Gastroesophageal sphincter (tissue), 4 donors: ENCODE results near the gene OR2A42. TPM values are rescaled to one million over a fixed set of nuclear protein-coding genes. Genes with fewer than 3 reads are reported as not detected.
"Not testable (repeated sequence)": the region's sequence is repeated elsewhere in the genome, so short reads cannot be mapped to it uniquely, and the experiment has no call there.

Source experiments
- ATAC-seq: fragments of 150-250 bp; one replicate; pipeline ENCODE4 v1.9.1; 2016; ENCODE audit warnings: mild to moderate bottlenecking, moderate library complexity
- H3K27ac ChIP-seq, 4 donors: fragments of 200-600 bp; sonication (generic) in 3 of 4; 1 replicate in 3 of 4; 2 replicates in 1 of 4; pipeline ENCODE4 v1.5.1; 2016 to 2019
- H3K27me3 ChIP-seq: fragments of 200-600 bp; sonication (generic); one replicate; pipeline ENCODE4 v1.5.1; 2019
- H3K36me3 ChIP-seq, 2 donors: fragments of 200-600 bp; sonication (generic); one replicate each; pipeline ENCODE4 v1.5.1; 2019; ENCODE audit warnings: control low read depth in 1 of 2
- H3K4me1 ChIP-seq, 3 donors: fragments of 200-600 bp; sonication (generic); 1 replicate in 2 of 3; 2 replicates in 1 of 3; pipeline ENCODE4 v1.5.1; 2016 to 2019; ENCODE audit warnings: control low read depth in 2 of 3
- H3K4me3 ChIP-seq, 2 donors: fragments of 200-600 bp; sonication (generic); one replicate each; pipeline ENCODE4 v1.5.1; 2019; ENCODE audit warnings: mild to moderate bottlenecking in 1 of 2, moderate library complexity in 1 of 2
- H3K9me3 ChIP-seq, 3 donors: fragments of 200-600 bp; sonication (generic); one replicate each; pipeline ENCODE4 v1.5.1; 2017 to 2019; ENCODE audit warnings: control low read depth in 2 of 3
- WGBS, 2 donors: methylation state at CpG; one replicate each; pipeline ENCODE4 v1.1.5; 2018; ENCODE audit warnings: low coverage in 1 of 2; 5-methylcytosine and 5-hydroxymethylcytosine counted together
- total RNA-seq, 4 donors: library from RNA; depleted of rRNA; stranded (reverse); fragments of >200 nt; gene quantifications; one replicate each; pipeline ENCODE4 v1.1.0, GENCODE V29; 2016

OR2A42 gene, protein sequence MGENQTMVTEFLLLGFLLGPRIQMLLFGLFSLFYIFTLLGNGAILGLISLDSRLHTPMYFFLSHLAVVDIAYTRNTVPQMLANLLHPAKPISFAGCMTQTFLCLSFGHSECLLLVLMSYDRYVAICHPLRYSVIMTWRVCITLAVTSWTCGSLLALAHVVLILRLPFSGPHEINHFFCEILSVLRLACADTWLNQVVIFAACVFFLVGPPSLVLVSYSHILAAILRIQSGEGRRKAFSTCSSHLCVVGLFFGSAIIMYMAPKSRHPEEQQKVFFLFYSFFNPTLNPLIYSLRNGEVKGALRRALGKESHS
- total RNA-seq = under 1 TPM in 2 of 4 donors, not detected in 2; 0.16 to 0.39 TPM

DNA sequence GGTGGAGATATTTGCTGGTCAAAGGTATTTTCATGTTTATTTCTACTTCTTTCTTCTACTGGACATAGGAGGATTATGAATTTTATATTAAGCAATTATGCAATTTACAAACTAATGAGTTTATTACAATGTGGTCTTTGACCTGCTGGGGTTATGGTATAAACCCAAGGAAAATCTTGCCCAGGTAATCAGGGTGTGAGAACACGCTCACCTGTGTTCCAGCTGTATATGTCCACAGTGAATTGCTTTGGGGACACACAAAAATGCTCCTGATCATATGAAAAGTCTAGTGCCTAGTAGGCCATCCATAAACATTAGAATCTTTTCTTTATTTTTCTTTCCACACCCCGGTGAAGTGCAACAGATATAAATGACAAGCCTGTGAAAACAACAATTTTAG, at the start of gene OR2A42:
Gene OR2A42, minus strand, starts transcription at position 241 of the 400 bp plus-strand sequence. CDS start 6,762 bp downstream, outside the sequence.
- H3K4me1 ChIP-seq, ATAC-seq, H3K9me3 ChIP-seq, H3K36me3 ChIP-seq, H3K4me3 ChIP-seq, H3K27ac ChIP-seq, H3K27me3 ChIP-seq: not testable (repeated sequence)
- 80% methylated on average over 1 of the region's 2 CpGs; no CpG with 5 or more reads in 1 of the 2 donors for WGBS, 2 donors

DNA sequence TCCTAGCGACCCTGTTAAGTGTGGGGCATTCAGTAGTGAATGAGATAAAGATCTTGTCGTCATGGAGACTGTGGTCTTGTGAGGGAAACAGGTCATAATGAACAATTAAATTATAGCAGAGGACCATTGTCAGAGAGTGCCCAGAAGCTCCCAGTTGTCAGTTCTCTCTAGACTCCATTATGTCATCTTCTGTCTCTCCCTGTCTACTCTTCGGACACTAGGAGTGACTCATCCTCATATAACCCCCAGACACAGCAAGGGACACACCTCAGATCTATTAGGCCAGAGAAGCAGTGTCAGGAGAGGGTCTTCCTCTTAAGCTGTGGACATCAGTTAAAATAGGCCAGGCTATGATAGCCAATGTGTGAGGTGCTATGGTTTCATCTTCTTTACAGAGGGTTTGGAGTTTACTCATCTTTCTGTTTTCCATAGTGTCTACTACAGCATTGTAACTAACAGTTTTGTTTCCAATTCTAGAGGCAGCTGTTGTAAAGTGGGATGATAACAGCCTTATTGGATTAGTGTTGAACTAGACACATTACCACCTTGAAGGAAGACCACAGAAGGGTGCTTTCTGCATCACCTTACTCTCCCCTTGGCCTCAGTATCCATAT, 47.9 kb upstream of the OR2A42 start:
- no CpG with 5 or more reads among the region's 3 CpGs for WGBS, 2 donors
- not testable (repeated sequence) for H3K4me1 ChIP-seq, H3K27me3 ChIP-seq, H3K4me3 ChIP-seq, H3K27ac ChIP-seq, H3K9me3 ChIP-seq, H3K36me3 ChIP-seq, ATAC-seq

DNA sequence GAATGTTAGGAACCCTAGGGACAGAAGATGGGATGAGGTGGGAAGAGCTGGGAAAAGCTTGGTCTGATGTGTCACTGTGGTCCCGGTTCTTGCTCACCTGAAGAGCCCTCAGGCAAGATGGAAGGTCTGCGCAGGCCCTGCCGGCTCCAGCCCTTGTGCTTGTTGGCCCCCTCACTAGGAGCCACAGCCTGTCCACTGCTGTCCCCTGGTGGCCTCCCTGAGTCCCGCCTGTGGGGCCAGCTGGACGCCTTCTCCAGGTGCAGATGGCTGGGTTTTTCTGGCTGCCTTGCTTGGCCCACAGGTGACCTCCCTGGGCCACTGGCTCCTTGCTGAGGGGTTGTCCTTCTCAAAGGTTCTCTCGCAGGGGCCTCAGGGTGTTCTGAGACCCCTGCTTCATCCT, 44.3 kb upstream of the OR2A42 start:
- no CpG with 5 or more reads among the region's 6 CpGs for WGBS, 2 donors
- not testable (repeated sequence) for H3K27me3 ChIP-seq, H3K36me3 ChIP-seq, ATAC-seq, H3K4me1 ChIP-seq, H3K9me3 ChIP-seq, H3K4me3 ChIP-seq, H3K27ac ChIP-seq

DNA sequence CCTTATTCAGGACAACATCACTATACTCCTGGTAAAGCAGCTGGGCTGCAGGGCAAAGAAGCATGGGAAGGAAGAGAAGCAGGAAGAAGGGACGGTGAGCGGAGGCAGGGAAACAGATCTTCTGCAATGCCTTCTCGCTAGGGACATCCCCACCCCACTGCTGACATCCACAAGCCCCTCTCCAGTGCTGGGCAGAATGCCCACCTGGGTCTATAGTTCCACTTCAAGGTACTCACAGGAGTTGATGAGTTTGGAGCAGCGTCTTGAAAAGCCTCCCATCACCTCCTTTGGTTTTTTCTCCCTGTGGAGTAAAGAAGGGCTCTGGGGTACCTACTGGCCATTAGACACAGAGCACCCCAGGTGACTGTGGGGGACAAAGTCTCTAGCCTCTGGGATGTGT, 43.1 kb upstream of the OR2A42 start:
- not testable (repeated sequence) for H3K36me3 ChIP-seq, H3K4me3 ChIP-seq, H3K27ac ChIP-seq, ATAC-seq, H3K9me3 ChIP-seq, H3K4me1 ChIP-seq, H3K27me3 ChIP-seq
- 100% methylated on average over 2 of the region's 4 CpGs; no CpG with 5 or more reads in 1 of the 2 donors for WGBS, 2 donors

DNA sequence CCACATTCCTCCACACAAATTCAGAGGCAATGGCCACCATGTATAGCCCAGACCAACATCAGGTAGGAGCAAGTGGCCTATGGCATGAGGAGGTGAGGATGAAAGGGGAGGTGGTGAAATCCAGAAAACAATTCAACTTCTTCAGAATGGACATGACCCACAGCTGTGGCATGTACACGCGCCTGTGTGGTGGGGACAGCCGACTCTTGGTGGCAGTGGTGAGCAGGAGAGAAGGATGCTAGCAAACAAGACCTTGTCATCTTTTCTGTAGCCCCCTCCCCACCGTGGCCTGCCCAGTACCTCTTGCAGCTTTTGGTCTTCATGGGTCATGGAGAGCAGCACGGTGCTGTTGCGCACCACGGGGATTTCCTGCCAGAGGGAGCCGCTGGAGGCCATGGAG, 42.6 kb upstream of the OR2A42 start:
- H3K27ac ChIP-seq, H3K36me3 ChIP-seq, H3K4me1 ChIP-seq, ATAC-seq, H3K4me3 ChIP-seq, H3K9me3 ChIP-seq, H3K27me3 ChIP-seq: not testable (repeated sequence)
- WGBS, 2 donors = no CpG with 5 or more reads among the region's 8 CpGs

DNA sequence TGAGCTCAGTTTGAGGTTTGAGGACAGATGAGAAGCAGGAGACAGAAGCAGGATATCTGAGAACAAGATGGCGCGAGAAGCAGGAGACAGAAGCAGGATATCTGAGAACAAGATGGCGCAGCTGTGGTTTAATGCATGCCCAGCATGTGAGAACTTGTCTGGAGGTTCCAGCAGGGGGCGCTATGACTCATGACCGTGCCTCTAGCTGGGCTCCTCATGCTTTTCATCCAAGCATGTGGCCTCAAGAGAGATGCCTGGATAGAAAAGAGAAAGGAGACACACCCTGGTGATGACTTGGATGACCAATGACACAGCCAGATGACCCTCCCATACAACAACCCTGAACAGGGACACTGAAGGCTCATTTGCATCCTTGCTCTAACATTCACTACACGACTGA, 40.6 kb upstream of the OR2A42 start:
- not testable (repeated sequence) for H3K27ac ChIP-seq
- 100% methylated on average over 3 of the region's 6 CpGs; no CpG with 5 or more reads in 1 of the 2 donors for WGBS, 2 donors

DNA sequence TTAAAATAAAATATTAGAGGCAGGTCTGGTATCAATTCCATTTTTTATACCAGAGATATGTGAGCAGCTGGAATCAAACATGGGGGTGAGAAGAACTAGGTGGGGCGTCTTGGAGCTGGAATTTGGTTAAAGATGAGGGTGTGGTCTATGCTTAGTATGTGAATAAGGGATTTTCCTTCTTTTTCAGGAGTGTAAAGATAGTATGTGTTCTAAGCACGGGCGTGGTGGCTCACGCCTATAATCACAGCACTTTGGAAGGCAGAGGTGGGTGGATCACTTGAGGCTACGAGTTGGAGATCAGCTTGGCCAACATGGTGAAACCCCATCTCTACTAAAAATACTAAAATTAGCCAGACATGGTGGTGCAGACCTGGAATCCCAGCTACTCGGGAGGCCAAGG, 35.9 kb upstream of the OR2A42 start:
- H3K27me3 ChIP-seq, H3K4me1 ChIP-seq, ATAC-seq, H3K36me3 ChIP-seq, H3K27ac ChIP-seq, H3K9me3 ChIP-seq, H3K4me3 ChIP-seq: not testable (repeated sequence)
- WGBS, 2 donors = no CpG with 5 or more reads among the region's 6 CpGs

More for the DNA sequence above, 40.6 kb upstream of the OR2A42 start:
- not testable (repeated sequence) for H3K4me1 ChIP-seq, H3K27me3 ChIP-seq, ATAC-seq, H3K4me3 ChIP-seq, H3K36me3 ChIP-seq, H3K9me3 ChIP-seq

DNA sequence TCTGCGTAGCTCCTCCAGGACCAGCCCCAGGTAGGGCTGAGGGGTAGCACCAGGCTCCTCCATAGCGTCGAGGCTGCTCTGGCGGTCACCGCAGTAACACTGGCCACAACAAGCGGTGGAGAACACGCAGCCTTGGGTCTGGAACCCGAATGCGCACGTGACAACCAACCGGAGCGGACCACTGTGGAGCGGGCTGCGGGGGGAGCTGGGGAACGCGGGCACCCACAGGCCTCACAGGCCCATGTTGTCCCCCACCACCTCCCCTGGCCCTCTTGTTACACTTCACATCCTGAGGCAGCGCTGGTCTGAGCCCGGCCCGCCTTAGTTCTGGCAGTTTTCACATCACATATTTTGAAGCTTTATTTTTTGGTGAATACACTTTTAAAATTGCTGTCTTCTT, 29.8 kb upstream of the OR2A42 start, which contains the start of gene CTAGE8:
Gene CTAGE8, minus strand, starts transcription at position 101 of the 400 bp plus-strand sequence. Its CDS starts 38 bp downstream, at position 63.
- WGBS, 2 donors = no CpG with 5 or more reads among the region's 19 CpGs
- H3K36me3 ChIP-seq, H3K27me3 ChIP-seq, H3K9me3 ChIP-seq, ATAC-seq, H3K4me3 ChIP-seq, H3K4me1 ChIP-seq, H3K27ac ChIP-seq: not testable (repeated sequence)

DNA sequence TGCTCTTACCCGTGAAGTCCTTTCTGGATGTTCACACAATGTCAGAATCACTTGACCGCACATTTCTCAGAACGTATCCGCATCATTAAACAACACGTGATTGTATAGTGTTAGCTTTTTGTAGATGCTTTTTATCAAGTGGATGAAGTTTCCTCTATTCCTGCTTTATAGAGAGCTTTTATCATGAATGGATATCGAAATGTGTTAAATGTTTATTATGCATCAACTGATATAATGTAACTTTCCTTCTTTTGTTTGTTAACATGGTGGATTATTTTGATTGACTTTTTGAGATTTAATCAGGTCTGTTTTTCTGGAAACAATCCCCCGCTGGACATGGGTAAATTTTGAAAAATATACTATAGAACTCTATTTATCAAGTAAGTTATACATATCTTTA, 25.3 kb upstream of the OR2A42 start, which contains the start of gene OR2A7:
Gene OR2A7, minus strand, starts transcription at position 101 of the 400 bp plus-strand sequence. CDS start 5,164 bp downstream, outside the sequence.
- whole genome bisulfite sequencing, 2 donors = 89 to 100% methylated on average over 2 to 3 of the region's 7 CpGs
- H3K4me1 ChIP-seq, ATAC-seq, H3K4me3 ChIP-seq, H3K36me3 ChIP-seq, H3K9me3 ChIP-seq, H3K27me3 ChIP-seq, H3K27ac ChIP-seq: not testable (repeated sequence)

DNA sequence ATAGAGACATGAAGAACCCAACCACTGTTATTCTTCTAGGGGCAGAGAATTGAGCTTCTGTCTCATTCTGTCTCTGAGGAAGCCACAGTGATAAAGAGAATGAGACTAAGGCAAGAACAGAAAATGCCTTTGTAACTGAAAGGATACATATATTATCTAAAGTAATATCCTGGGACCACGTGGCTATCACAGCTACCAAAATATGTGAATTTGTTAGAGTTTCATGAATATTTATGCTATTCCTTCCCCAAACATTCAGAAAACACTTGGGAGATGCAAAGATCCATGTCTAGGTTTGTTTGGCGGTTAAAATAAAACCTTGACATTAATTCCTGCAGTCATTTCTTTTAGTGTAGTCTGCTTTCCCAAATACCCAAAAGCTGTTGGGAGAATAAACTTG, 22.7 kb upstream of the OR2A42 start:
- ATAC-seq, H3K27ac ChIP-seq, H3K27me3 ChIP-seq, H3K9me3 ChIP-seq, H3K4me3 ChIP-seq, H3K36me3 ChIP-seq, H3K4me1 ChIP-seq: not testable (repeated sequence)
- no CpG with 5 or more reads among the region's 2 CpGs for WGBS, 2 donors

DNA sequence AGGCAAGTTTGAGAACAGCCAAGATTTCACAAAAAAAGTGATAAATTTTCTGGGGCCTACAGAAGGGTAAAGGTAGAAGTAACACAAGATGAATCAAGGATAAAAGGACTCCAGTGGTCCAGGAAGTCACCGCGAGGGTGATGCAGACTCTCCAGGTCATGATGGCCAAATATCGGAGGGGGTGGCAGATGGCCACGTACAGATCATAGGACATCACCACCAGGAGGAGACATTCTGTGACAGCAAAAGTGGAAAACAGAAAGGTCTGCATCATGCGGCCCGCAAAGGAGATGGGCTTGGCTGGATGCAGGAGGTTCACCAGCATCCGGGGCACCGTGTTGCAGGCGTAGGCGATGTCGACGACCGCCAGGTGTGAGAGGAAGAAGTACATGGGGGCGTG, 19.7 kb upstream of the OR2A42 start:
- no CpG with 5 or more reads among the region's 14 CpGs for WGBS, 2 donors
- H3K9me3 ChIP-seq, H3K36me3 ChIP-seq, H3K27me3 ChIP-seq, ATAC-seq, H3K4me3 ChIP-seq, H3K27ac ChIP-seq, H3K4me1 ChIP-seq: not testable (repeated sequence)
